HCT116 (cell line): ENCODE results near the gene GBGT1.

Experiments used
- ATF3 ChIP-seq: IDR thresholded peaks from 2 replicates; pipeline ENCODE4 v1.6.1; 2012
- CEBPB ChIP-seq: IDR thresholded peaks from 2 replicates; pipeline ENCODE4 v1.6.1; 2012; ENCODE audit warnings: low read depth
- CTCF ChIP-seq, 3 experiments: fragments of 200-600 bp in 1 of 3; sonication (generic) in 1 of 3; IDR thresholded peaks in 2 of 3; conservative IDR thresholded peaks in 1 of 3; 2 replicates each; pipeline ENCODE4 v1.5.1; 2012 to 2017; ENCODE audit warnings: low read depth in 2 of 3, low read length in 2 of 3, antibody characterized with exemption in 1 of 3, borderline replicate concordance in 1 of 3, control low read depth in 1 of 3, mild to moderate bottlenecking in 1 of 3, mixed read lengths in 1 of 3, mixed run types in 1 of 3, moderate library complexity in 1 of 3; ENCODE audit not compliant: insufficient read depth in 1 of 3
- EGR1 ChIP-seq: IDR thresholded peaks from 2 replicates; pipeline ENCODE4 v1.6.1; 2012; ENCODE audit warnings: low read depth
- EZH2 ChIP-seq: fragments of 200-600 bp; sonication (generic); IDR thresholded peaks from 2 replicates; pipeline ENCODE4 v1.6.1; 2017; ENCODE audit warnings: antibody characterized with exemption, mixed run types
- EZH2phosphoT487 ChIP-seq: fragments of 200-600 bp; IDR thresholded peaks from 2 replicates; pipeline ENCODE4 v1.6.1; 2018; ENCODE audit warnings: antibody characterized with exemption, borderline replicate concordance
- POLR2A ChIP-seq: IDR thresholded peaks from 2 replicates; pipeline ENCODE4 v1.7.0; 2011; ENCODE audit warnings: borderline replicate concordance; ENCODE audit not compliant: insufficient read depth, insufficient read length; ENCODE audit errors: extremely low read depth
- POLR2AphosphoS5 ChIP-seq: IDR thresholded peaks from 2 replicates; pipeline ENCODE4 v1.6.1; 2011; ENCODE audit warnings: mild to moderate bottlenecking, low read depth, low read length, moderate library complexity
- REST ChIP-seq: IDR thresholded peaks from 2 replicates; pipeline ENCODE4 v1.6.1; 2012; ENCODE audit warnings: low read depth
- SIN3A ChIP-seq: IDR thresholded peaks from 2 replicates; pipeline ENCODE4 v1.6.1; 2012; ENCODE audit warnings: low read depth
- SP1 ChIP-seq: IDR thresholded peaks from 2 replicates; pipeline ENCODE4 v1.6.1; 2012; ENCODE audit warnings: low read depth
- YY1 ChIP-seq: IDR thresholded peaks from 2 replicates; pipeline ENCODE4 v1.6.1; 2011; ENCODE audit warnings: low read length, low read depth, moderate library complexity, mild to moderate bottlenecking; ENCODE audit not compliant: insufficient replicate concordance; ENCODE audit errors: extremely low read depth
- ZBTB33 ChIP-seq: IDR thresholded peaks from 2 replicates; pipeline ENCODE4 v1.6.1; 2011; ENCODE audit warnings: mild to moderate bottlenecking, low read length, moderate library complexity; ENCODE audit not compliant: insufficient replicate concordance; ENCODE audit errors: extremely low read depth

GRCh38 chr9:133161547-133161950, 2.2 kb downstream of the GBGT1 start:
- TF ChIP-seq EZH2 (no peak), SIN3A (no peak), CTCF (IDR thresholded peaks at IDR 0.05 in 2 of 3, conservative IDR thresholded peaks at IDR 0.05 in 1 of 3; ENCODE audit: borderline replicate concordance in 1 of 3, insufficient read depth in 1 of 3, low read depth in 2 of 3, low read length in 2 of 3) (no peak), YY1 (no peak), POLR2AphosphoS5 (no peak), SP1 (no peak), POLR2A (no peak), ZBTB33 (no peak), ATF3 (no peak), EGR1 (no peak), CEBPB (no peak), REST (no peak), EZH2phosphoT487 (no peak)
